ENCODE data around the gene AP3B1.

DNA sequence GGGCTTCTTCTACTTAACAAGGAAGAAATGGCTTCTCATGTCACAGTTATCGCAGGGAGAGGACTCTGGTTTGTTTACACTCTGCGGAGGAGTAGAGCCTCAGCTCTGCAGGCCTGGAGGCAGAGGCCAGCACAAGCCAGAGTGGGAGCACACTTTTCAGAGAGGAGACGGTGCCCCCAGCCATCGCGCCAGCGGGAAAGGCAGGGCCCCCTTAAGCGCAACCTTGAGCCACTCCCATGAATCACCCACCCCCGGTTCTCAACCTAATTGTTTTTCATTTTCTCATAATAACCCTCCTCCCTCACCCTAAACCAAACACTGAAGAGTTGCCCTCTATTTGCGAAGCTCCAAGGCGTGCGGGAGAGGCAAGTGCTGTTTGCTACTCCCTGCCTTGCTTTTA, 309.9 kb downstream of the AP3B1 start:
- TF ChIP-seq, protein P1, sequence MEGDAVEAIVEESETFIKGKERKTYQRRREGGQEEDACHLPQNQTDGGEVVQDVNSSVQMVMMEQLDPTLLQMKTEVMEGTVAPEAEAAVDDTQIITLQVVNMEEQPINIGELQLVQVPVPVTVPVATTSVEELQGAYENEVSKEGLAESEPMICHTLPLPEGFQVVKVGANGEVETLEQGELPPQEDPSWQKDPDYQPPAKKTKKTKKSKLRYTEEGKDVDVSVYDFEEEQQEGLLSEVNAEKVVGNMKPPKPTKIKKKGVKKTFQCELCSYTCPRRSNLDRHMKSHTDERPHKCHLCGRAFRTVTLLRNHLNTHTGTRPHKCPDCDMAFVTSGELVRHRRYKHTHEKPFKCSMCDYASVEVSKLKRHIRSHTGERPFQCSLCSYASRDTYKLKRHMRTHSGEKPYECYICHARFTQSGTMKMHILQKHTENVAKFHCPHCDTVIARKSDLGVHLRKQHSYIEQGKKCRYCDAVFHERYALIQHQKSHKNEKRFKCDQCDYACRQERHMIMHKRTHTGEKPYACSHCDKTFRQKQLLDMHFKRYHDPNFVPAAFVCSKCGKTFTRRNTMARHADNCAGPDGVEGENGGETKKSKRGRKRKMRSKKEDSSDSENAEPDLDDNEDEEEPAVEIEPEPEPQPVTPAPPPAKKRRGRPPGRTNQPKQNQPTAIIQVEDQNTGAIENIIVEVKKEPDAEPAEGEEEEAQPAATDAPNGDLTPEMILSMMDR (IDR thresholded peaks at IDR 0.05; ENCODE audit: borderline replicate concordance, extremely low read depth, low read length, poor library complexity, severe bottlenecking): no peak
- TF ChIP-seq EZH2 (IDR thresholded peaks at IDR 0.05; ENCODE audit: borderline replicate concordance, low read depth, low read length, severe bottlenecking): no peak
